Stimulated activated memory B cell treated with anti-CD40 and anti-IgM and Interleukin-4, amounts not matched to agents 10 μg/mL and 1 μg/mL and 100 μg/mL, for 72 hours (primary cell): Measurements from ENCODE around the gene CTNS.
"Not testable (repeated sequence)": the region's sequence is repeated elsewhere in the genome, so short reads cannot be mapped to it uniquely, and the experiment has no call there.

Experiments
- ATAC-seq: fragments of 150-1000 bp; cut with Tn5 transposase; 2 replicates; pipeline ENCODE4 v1.10.0; 2021
- H3K27ac Mint-ChIP-seq: one replicate; pipeline ENCODE4 v1.8.0; 2022; ENCODE audit warnings: mild to moderate bottlenecking, mixed read lengths
- H3K27me3 Mint-ChIP-seq: one replicate; pipeline ENCODE4 v1.8.0; 2022; ENCODE audit warnings: mixed read lengths
- H3K36me3 Mint-ChIP-seq: one replicate; pipeline ENCODE4 v1.8.0; 2022; ENCODE audit warnings: mixed read lengths
- H3K4me1 Mint-ChIP-seq: one replicate; pipeline ENCODE4 v1.8.0; 2022; ENCODE audit warnings: mixed read lengths
- H3K4me3 Mint-ChIP-seq: one replicate; pipeline ENCODE4 v1.8.0; 2022; ENCODE audit warnings: mild to moderate bottlenecking, moderate library complexity, mixed read lengths
- H3K9me3 Mint-ChIP-seq: one replicate; pipeline ENCODE4 v1.8.0; 2022; ENCODE audit warnings: mixed read lengths

Gene CTNS

DNA sequence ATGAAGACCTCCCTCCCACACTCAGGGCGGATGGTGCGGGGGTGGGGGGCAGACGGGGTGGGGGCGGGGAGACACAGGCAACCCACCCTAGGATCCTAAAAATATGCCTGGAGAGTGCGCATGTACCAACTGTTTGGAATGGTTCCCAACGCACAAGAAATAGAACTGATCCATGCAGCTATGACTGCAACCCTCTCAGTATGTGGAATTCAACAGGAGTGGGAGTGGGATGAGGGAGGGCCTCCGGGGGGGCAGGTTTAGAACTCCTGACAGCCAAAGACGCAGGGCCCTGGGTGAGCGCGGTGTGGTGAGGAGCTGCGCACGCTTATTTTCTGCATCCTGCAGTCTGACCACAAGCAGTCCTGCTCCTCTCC is 60.5 kb downstream of the CTNS start:
- peak overlapping the region; percentile 81 for H3K27ac Mint-ChIP-seq
- H3K4me3 Mint-ChIP-seq: peak overlapping the region; percentile 87
- peaks cover 6% of the 10 kb centered on the region for H3K36me3 Mint-ChIP-seq
- H3K4me1 Mint-ChIP-seq: peaks cover 57% of the 10 kb centered on the region
- no peaks in the 10 kb centered on the region for H3K27me3 Mint-ChIP-seq
- ATAC-seq: no peak
- peaks cover 3% of the 10 kb centered on the region for H3K9me3 Mint-ChIP-seq

DNA sequence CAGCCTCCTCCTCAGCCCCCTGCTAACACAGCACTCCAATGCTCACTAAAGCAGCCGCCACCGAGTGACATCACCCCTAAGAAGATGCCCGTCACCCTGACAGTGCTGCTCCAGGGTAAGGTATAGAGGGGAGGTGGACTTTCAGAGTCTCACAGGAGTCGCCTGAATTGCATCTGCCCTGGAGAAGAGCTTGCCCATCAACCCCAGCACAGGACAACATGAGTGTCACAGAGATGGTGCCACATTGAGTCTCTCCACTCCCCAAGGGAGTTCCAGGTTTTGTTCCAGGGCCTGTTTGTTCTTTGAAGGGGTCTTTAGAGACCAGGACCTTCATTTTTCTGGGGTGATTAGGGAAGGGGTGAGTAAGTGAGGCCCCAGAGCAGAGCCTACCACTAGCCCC is 61.6 kb downstream of the CTNS start:
- H3K9me3 Mint-ChIP-seq: peaks cover 3% of the 10 kb centered on the region
- H3K4me1 Mint-ChIP-seq: peaks cover 53% of the 10 kb centered on the region
- ATAC-seq: no peak
- no peaks in the 10 kb centered on the region for H3K27me3 Mint-ChIP-seq
- H3K36me3 Mint-ChIP-seq: peaks cover 14% of the 10 kb centered on the region
- H3K27ac Mint-ChIP-seq: no peak overlapping the region
- H3K4me3 Mint-ChIP-seq: no peak overlapping the region

DNA sequence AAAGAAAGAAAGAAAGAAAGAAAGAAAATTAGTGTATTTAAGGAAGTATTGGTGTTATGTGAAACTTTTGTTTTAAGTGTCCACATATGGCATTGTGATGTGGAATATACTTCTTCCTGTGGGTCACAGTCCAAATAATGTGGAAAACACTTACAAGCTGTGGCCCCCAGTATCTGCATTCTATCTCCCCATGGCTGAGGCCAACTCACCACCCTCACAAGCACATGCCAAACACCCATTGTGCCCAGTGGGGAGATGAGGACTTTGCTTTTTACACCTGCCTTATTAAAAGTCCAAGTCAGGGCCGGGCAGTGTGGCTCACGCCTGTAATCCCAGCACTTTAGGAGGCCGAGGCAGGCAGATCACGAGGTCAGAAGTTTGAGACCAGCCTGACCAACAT is 63.4 kb downstream of the CTNS start:
- Mint-ChIP-seq H3K4me3 (no peak overlapping the region), H3K4me1 (peaks cover 36% of the 10 kb centered on the region), H3K27ac (peak overlapping the region; percentile 52), H3K27me3 (no peaks in the 10 kb centered on the region), H3K36me3 (peaks cover 9% of the 10 kb centered on the region), H3K9me3 (peaks cover 3% of the 10 kb centered on the region)
- no peak for ATAC-seq

DNA sequence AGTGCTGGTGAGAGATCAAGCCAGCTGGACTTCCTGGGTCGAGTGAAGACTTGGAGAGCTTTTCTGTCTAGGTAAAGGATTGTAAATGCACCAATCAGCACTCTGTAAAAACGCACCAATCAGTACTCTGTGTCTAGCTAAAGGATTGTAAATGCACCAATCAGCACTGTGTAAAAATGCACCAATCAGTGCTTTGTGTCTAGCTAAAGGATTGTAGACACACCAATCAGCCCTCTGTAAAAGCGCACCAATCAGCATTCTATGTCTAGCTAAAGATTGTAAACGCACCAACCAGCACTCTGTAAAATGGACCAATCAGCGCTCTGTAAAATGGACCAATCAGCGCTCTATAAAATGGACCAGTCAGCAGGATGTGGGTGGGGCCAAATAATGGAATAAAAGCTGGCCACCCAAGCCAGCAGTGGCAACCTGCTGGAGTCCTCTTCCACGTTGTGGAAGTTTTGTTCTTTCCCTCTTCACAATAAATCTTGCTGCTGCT is 65.5 kb downstream of the CTNS start:
- not testable (repeated sequence) for H3K36me3 Mint-ChIP-seq, H3K9me3 Mint-ChIP-seq, H3K4me3 Mint-ChIP-seq, ATAC-seq, H3K27me3 Mint-ChIP-seq, H3K27ac Mint-ChIP-seq
- H3K4me1 Mint-ChIP-seq: peaks cover 34% of the 10 kb centered on the region

DNA sequence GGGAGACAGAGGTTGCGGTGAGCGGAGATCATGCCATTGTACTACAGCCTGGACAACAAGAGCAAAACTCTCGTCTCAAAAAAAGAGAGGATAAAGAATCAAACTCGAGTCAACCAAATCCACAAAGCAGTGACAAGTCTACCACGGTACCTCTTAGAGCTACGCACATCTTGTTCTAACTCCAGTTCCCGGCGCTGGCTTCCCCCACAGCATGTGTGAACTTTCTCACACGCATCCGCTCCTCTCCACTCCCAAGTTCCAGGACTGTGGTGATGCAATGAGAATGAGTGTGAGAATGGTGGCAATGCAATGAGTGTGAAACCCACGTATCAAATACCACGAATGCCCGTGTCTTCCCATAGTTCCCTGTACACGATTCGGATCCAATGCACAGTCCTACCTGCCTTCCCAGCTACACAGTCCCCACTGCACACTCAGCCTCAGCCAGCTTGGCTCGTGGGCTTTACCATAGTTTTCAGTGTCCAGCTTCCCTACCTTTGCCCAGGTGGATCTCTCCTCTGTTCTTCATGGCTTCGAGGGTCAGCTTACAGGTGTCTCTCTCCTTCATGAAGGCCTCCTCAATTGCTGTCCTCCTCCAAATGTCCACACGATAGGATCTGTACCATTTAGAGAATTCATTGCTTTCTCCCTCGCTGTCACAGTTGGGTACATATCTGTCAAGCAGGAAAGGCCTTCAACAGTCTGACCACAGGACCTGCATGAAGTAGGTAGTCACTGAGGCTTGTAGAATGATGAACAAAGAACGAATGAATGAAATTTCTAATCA is 68.6 kb downstream of the CTNS start:
- Mint-ChIP-seq H3K27ac (no peak overlapping the region), H3K4me3 (no peak overlapping the region), H3K36me3 (peaks cover 9% of the 10 kb centered on the region), H3K27me3 (no peaks in the 10 kb centered on the region), H3K4me1 (peaks cover 39% of the 10 kb centered on the region), H3K9me3 (no peaks in the 10 kb centered on the region)
- no peak for ATAC-seq

DNA sequence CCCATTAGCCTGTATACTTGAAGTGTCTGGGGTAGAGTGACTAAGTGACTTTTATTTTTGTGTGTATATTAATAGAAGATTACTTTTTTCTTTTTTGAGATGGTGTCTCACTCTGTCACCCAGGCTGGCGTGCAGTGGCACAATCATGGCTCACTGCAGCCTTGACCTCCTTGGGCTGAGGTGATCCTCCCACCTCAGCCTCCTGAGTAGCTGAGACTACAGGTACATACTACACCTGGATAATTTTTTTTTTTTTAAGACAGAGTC is 69.1 kb downstream of the CTNS start:
- H3K9me3 Mint-ChIP-seq, H3K36me3 Mint-ChIP-seq, ATAC-seq, H3K27me3 Mint-ChIP-seq, H3K27ac Mint-ChIP-seq, H3K4me3 Mint-ChIP-seq: not testable (repeated sequence)
- H3K4me1 Mint-ChIP-seq: peaks cover 39% of the 10 kb centered on the region

DNA sequence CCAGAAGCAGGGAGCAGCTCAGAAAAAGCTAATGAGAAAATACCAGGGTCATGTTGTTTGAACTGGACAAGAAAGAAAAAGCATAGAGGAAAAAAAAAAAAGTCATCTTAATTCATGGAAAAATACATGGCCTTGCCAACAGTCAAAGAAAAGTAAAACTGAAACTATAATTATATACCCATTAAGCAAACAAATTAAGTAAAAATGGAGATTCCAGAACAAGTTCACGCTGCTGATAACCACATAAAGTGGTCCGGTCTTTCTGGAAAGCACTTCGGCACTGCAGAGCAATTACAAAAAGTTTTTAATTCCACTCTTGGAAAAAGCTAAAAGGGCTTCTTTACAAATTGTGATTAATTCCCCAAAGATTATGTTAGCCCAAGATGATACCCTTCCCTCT is 71.8 kb downstream of the CTNS start:
- H3K9me3 Mint-ChIP-seq: no peaks in the 10 kb centered on the region
- peaks cover 7% of the 10 kb centered on the region for H3K36me3 Mint-ChIP-seq
- peaks cover 53% of the 10 kb centered on the region for H3K4me1 Mint-ChIP-seq
- no peaks in the 10 kb centered on the region for H3K27me3 Mint-ChIP-seq
- peak overlapping the region; percentile 17 for H3K27ac Mint-ChIP-seq
- H3K4me3 Mint-ChIP-seq: no peak overlapping the region
- ATAC-seq: no peak

DNA sequence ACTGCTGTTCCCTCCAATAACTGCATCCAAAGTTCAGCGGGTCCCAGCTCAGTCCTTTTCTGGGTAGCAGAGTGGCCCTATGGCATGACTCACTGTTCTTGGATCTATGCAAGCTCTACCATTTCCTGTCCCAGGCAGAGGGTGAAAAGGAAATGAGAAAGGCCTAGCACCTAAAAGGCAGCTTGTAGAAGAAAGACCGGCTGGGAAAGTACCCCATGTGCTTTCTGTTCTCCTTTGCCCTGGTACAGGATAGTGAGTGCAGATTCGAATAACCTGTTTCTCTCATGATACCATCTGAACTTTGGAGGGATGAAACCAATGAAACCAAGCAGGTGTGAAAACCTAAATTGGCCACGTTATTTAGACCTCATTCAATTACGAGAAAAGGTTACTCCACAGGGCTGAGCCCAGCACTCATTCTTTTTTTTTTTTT is 74.4 kb downstream of the CTNS start:
- H3K4me3 Mint-ChIP-seq: peak overlapping the region; percentile 55
- no peaks in the 10 kb centered on the region for H3K27me3 Mint-ChIP-seq
- H3K9me3 Mint-ChIP-seq: no peaks in the 10 kb centered on the region
- peak overlapping the region; percentile 88 for H3K27ac Mint-ChIP-seq
- ATAC-seq: peak; percentile 99
- H3K36me3 Mint-ChIP-seq: peaks cover 21% of the 10 kb centered on the region
- peaks cover 56% of the 10 kb centered on the region for H3K4me1 Mint-ChIP-seq
